DOHH2 (cell line): ENCODE data around the gene FABP6.

Source experiments
- H3F3A ChIP-seq: fragments of 200-600 bp; sonication (generic), shearing (Covaris generic); 2 replicates; pipeline ENCODE4 v1.6.0; 2016; ENCODE audit warnings: antibody characterized with exemption, mild to moderate bottlenecking; ENCODE audit not compliant: control insufficient read depth, insufficient read depth
- H3K27ac ChIP-seq: fragments of 200-600 bp; sonication (generic); 2 replicates; pipeline ENCODE4 v1.5.1; 2014; ENCODE audit warnings: low read depth, mild to moderate bottlenecking, low read length, moderate library complexity
- H3K27me3 ChIP-seq: fragments of 200-600 bp; sonication (generic); 2 replicates; pipeline ENCODE4 v1.6.1; 2014; ENCODE audit warnings: mild to moderate bottlenecking, low read length, mixed read lengths; ENCODE audit not compliant: control insufficient read depth
- H3K36me3 ChIP-seq: fragments of 200-600 bp; sonication (generic); 2 replicates; pipeline ENCODE4 v1.6.1; 2014; ENCODE audit warnings: mild to moderate bottlenecking, low read length, moderate library complexity, mixed read lengths; ENCODE audit not compliant: control insufficient read depth
- H3K4me1 ChIP-seq: fragments of 200-600 bp; sonication (generic); 2 replicates; pipeline ENCODE4 v1.6.1; 2014; ENCODE audit warnings: mild to moderate bottlenecking, low read length, mixed read lengths; ENCODE audit not compliant: control insufficient read depth
- H3K4me2 ChIP-seq: fragments of 200-600 bp; sonication (generic); 2 replicates; pipeline ENCODE4 v1.6.0; 2014; ENCODE audit warnings: mild to moderate bottlenecking, low read length, moderate library complexity
- H3K4me3 ChIP-seq: fragments of 200-600 bp; sonication (generic); 2 replicates; pipeline ENCODE4 v1.5.1; 2014; ENCODE audit warnings: mild to moderate bottlenecking, low read length, mixed read lengths
- H3K79me2 ChIP-seq: fragments of 200-600 bp; sonication (generic); 2 replicates; pipeline ENCODE4 v1.6.1; 2014; ENCODE audit warnings: mild to moderate bottlenecking, low read length, mixed read lengths; ENCODE audit not compliant: control insufficient read depth
- H3K9me2 ChIP-seq: fragments of 200-600 bp; sonication (generic); replicated peaks from 2 replicates; pipeline ENCODE4 v1.6.1; 2014; ENCODE audit warnings: mild to moderate bottlenecking, low read length, mixed read lengths; ENCODE audit not compliant: control insufficient read depth
- H3K9me3 ChIP-seq: fragments of 200-600 bp; sonication (generic); 2 replicates; pipeline ENCODE4 v1.6.1; 2014; ENCODE audit warnings: antibody characterized with exemption, low read length, mixed read lengths; ENCODE audit not compliant: control insufficient read depth, insufficient read depth
- H4K20me1 ChIP-seq: fragments of 200-600 bp; sonication (generic); 2 replicates; pipeline ENCODE4 v1.6.0; 2014; ENCODE audit warnings: low read depth, mild to moderate bottlenecking, antibody characterized with exemption, low read length, moderate library complexity; ENCODE audit not compliant: control insufficient read depth, insufficient read depth
- EZH2phosphoT487 ChIP-seq: fragments of 200-600 bp; sonication (generic); IDR thresholded peaks from 2 replicates; pipeline ENCODE4 v1.6.1; 2017; ENCODE audit warnings: borderline replicate concordance, mild to moderate bottlenecking, antibody characterized with exemption, low read length, moderate library complexity, mixed read lengths
- TF ChIP-seq, protein P1 (sequence below): fragments of 200-600 bp; sonication (generic); IDR thresholded peaks from one replicate; pipeline ENCODE4 v1.5.1; 2014; ENCODE audit warnings: antibody characterized with exemption, mild to moderate bottlenecking, low read depth, low read length; ENCODE audit not compliant: poor library complexity, severe bottlenecking

FABP6 gene

DNA sequence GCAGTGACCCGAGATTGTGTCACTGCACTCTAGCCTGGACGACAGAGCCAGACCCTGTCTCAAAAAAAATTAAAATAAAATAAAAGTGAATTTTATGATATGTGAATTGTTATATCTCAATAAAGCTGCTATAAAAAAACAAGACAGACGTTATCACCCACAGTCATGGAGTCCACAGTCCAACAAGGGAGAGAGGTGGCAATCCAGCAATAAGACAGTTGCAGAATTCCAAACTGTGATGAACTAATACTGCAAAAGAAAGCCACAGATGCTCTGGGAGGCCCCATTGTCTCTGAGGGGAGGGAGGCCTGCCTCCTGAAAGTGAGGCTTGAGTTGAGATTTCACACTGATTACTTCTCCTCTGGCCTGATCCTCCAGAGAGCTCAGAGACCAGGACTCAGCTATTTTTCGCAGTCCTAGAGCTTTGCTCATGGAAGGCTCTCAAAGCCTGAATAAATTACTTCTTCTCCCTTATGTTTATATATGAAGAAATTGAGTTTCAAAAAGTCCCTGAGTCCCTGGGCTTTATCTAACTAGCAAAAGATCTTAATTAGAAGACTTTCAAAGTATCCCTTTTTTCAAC, 55.1 kb downstream of the FABP6 start:
- no peaks in the 10 kb centered on the region for H3F3A ChIP-seq
- no peaks in the 10 kb centered on the region for H3K79me2 ChIP-seq
- no peaks in the 10 kb centered on the region for H3K9me3 ChIP-seq
- no peak for TF ChIP-seq EZH2phosphoT487
- TF ChIP-seq, protein P1, sequence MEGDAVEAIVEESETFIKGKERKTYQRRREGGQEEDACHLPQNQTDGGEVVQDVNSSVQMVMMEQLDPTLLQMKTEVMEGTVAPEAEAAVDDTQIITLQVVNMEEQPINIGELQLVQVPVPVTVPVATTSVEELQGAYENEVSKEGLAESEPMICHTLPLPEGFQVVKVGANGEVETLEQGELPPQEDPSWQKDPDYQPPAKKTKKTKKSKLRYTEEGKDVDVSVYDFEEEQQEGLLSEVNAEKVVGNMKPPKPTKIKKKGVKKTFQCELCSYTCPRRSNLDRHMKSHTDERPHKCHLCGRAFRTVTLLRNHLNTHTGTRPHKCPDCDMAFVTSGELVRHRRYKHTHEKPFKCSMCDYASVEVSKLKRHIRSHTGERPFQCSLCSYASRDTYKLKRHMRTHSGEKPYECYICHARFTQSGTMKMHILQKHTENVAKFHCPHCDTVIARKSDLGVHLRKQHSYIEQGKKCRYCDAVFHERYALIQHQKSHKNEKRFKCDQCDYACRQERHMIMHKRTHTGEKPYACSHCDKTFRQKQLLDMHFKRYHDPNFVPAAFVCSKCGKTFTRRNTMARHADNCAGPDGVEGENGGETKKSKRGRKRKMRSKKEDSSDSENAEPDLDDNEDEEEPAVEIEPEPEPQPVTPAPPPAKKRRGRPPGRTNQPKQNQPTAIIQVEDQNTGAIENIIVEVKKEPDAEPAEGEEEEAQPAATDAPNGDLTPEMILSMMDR: no peak
- H3K9me2 ChIP-seq: no peaks in the 10 kb centered on the region
- no peak overlapping the region for H3K27ac ChIP-seq
- peaks cover 11% of the 10 kb centered on the region; the same call in 1 of the 2 replicates for H3K27me3 ChIP-seq
- no peaks in the 10 kb centered on the region for H3K36me3 ChIP-seq
- H3K4me1 ChIP-seq: no peaks in the 10 kb centered on the region
- H4K20me1 ChIP-seq: no peaks in the 10 kb centered on the region
- no peak overlapping the region for H3K4me3 ChIP-seq
- no peak overlapping the region for H3K4me2 ChIP-seq

DNA sequence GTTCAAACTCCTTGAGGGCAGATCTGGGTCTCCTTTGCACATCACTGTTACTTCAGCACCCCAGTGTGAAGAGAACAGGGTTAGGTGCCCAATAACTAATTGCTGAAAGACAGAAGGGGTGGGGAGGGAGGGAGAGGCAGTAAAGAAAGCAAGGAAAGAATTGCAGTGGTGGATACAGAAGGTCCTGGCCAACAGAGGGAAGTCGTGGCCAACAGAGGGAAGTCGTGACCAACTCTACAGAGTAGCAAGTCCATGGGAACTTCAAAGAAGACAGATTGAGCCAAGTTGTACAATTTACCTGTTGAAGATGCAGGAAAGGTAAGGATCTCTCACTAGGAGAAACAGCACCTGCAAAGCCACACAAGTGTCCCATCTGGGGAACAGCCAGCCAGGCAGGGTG, 56.0 kb downstream of the FABP6 start:
- no peak for TF ChIP-seq EZH2phosphoT487
- TF ChIP-seq, protein P1: no peak

DNA sequence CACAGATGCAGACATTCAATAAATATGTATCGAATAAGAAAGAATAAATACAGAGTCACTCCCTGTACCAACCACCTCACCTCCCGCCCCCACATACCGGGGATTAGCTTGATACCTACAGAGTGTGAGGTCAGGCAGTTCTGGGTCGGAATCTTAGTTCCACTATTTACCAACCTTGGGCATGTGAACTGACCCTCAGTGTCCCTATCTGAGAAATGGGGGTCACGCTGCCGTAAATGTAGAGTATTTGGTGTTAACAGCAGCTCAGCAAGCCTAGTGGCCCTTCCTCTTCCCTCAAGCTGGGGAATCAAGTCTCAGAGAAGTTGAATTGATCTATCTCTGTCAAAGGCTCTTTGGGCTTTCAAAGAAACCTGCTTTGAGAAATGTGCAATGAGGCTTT, 57.6 kb downstream of the FABP6 start:
- no peaks in the 10 kb centered on the region for H3K79me2 ChIP-seq
- TF ChIP-seq, protein P1: no peak
- no peak for TF ChIP-seq EZH2phosphoT487
- peaks cover 6% of the 10 kb centered on the region; the same call in 1 of the 2 replicates for H3K27me3 ChIP-seq
- no peak overlapping the region for H3K4me3 ChIP-seq
- H3K9me2 ChIP-seq: no peaks in the 10 kb centered on the region
- H4K20me1 ChIP-seq: no peaks in the 10 kb centered on the region
- H3K36me3 ChIP-seq: no peaks in the 10 kb centered on the region
- no peaks in the 10 kb centered on the region for H3F3A ChIP-seq
- no peak overlapping the region for H3K4me2 ChIP-seq
- no peaks in the 10 kb centered on the region for H3K9me3 ChIP-seq
- H3K4me1 ChIP-seq: no peaks in the 10 kb centered on the region
- H3K27ac ChIP-seq: no peak overlapping the region

More for the DNA sequence above, 56.0 kb downstream of the FABP6 start:
- Histone ChIP-seq H3K36me3 (no peaks in the 10 kb centered on the region), H3K27ac (no peak overlapping the region), H3K79me2 (no peaks in the 10 kb centered on the region), H4K20me1 (no peaks in the 10 kb centered on the region), H3K9me2 (no peaks in the 10 kb centered on the region), H3K4me3 (no peak overlapping the region), H3F3A (no peaks in the 10 kb centered on the region), H3K27me3 (peaks cover 11% of the 10 kb centered on the region; the same call in 1 of the 2 replicates), H3K9me3 (no peaks in the 10 kb centered on the region), H3K4me2 (no peak overlapping the region), H3K4me1 (no peaks in the 10 kb centered on the region)
